Non-pigmented ciliary epithelial cell (primary cell): Measurements from ENCODE around the gene RPS6KA2.
A peak's percentile ranks its signal among the peaks of the same experiment; 100 is the strongest.

Experiments
- DNase-seq: peaks from one replicate; pipeline ENCODE4 v3.0.0-alpha.2; 2010; ENCODE audit warnings: low read depth

RPS6KA2 gene

GRCh38 chr6:166572370-166573261 is 54.4 kb downstream of the RPS6KA2 start:
- no peak for DNase-seq

DNA sequence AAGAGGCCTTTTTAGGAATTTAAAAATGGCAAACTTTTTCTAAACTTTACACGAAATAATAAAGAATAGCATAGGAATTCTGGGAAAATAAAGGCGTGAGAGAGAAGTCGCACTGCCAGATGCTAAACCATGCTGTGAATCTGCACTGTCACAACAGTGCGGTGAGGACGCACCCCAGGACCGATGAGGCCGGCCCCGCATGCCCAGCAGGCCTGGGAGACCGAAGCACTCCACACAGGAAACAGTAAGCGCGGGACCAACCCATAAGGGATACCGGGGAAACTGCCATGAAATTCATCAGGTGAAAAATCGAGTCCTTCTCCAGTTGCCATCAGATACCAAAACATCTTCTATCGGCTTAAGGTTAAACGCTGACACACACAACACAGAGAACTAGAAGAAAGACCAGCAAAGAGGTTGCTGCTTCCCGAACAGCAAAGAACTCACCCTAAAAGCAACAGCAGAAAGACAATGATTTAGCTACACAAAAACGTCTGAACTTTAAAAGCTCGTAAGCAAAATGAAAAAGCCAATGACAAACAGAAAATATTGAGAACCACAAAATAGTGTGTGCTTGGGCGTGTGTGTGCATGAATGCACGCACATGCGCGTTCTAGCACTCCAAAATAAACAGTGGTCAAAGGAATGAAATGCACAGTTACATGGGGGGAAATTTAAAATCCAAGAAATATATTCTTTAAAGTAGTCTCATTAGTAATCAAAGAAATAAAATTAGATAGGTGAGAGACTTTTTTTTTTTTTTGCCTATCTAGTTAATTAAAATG is 55.9 kb downstream of the RPS6KA2 start:
- DNase-seq: no peak

- no peak for DNase-seq
These were observed 57.8 kb downstream of the RPS6KA2 start for GRCh38 chr6:166569206-166569605.

- no peak for DNase-seq
These were observed 59.2 kb downstream of the RPS6KA2 start for GRCh38 chr6:166567813-166568212.

DNA sequence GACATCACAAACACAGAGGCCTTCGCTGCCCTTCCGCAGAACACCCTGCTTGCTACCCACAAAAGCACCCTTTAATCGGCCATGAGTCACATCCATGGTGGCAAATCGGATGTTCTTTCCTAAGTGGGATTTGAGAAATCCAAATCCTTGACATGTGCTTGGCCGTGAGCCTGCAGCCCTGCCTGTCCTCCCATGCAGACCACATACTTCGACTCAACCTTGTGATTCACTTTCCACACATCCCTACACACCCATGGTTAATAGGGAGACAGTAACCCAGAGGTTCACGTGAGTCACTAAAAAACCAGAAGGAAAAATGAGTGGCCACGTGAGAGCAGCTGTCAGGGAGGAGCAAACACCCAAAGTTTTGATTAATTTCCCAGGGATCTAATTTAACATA is 59.9 kb downstream of the RPS6KA2 start:
- DNase-seq: peak; percentile 82

DNA sequence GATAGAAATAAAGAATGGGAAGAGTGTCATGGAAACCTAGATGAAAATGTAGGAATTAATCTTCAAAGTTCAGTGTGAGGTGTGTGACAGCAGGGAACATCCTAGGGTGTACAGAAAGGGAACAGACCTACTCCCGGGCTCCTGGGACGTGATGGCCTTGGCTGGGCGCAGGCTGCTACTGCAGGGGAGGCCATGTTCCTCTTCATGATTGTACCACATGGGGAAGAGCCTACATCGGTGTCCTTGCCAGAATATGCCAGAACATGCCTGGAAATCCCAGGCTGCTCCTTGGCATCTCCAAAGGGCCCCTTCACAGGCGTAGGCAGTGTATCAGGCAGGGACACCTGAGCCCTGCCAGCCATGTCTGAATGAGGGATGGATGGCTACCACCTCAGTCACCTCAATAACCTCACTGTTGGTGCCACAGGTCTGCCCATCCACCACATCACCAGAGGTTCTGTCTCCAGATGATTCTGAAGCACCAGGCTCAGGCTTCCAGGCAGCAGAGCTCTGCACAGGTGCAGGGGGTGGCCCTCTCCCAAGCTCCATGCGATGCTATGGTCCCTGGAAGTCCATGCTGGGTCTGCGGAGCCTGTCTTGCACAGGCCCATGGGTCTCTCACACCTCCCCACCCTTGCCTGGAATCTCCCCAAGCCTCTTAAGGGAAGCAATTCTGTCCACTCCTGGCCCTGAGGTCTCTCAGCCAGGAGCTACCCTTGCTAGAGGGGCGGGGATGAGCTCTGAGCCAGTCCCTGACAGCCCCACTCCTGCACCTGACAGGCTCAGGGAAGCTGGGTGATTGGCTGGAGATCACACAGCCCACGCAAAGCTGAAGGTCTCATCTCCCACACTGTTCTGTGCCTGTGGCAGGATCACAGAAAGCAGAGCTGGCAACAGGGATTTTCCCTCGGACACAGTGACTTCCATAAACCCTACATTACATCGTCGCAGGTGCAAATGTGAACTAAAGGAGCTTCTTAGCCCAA is 60.7 kb downstream of the RPS6KA2 start:
- no peak for DNase-seq

DNA sequence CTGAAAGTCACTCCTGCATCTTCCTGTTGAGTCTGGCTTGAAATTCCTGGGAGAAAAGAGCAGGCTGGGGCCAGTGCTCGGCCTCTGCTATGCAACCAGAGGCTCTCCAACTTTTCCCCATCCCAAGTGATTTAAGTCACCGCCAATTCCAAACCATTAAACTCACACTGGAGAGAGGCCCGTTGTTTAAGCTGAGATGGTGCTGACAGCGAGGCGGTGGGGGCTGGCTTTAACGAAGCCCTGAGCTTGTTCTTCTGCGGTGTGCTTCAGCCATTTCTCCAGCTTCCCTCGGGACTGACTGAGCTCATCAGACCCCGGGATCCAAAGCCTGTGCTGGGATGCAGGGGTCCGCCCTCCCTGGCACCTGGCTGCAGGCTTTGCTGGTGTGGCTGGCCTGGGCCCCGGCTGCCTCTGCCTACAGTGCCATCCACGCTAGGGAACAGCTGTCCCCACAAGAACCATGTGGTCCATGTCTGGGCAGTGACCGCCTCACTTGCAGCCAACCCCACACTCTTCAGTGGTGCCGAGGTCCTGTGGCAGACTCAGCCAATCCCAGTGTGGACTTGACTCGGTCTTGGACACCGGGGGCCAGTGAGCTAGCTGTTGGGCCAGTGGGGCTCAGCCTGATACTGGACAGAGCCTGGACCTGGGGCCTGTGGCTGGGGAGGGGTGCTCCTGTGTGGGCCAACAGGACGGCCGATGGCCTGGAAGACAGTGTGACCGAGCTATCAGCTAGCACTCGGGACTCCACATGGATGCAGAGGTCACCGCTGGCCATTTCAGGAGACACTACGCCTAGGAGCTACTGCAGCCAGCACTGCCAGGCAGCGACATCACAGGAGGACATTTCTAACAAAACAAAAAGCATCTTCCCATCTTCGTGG is 61.7 kb downstream of the RPS6KA2 start:
- DNase-seq: no peak

- DNase-seq: no peak
These were observed 63.2 kb downstream of the RPS6KA2 start for GRCh38 chr6:166563805-166564204.

DNA sequence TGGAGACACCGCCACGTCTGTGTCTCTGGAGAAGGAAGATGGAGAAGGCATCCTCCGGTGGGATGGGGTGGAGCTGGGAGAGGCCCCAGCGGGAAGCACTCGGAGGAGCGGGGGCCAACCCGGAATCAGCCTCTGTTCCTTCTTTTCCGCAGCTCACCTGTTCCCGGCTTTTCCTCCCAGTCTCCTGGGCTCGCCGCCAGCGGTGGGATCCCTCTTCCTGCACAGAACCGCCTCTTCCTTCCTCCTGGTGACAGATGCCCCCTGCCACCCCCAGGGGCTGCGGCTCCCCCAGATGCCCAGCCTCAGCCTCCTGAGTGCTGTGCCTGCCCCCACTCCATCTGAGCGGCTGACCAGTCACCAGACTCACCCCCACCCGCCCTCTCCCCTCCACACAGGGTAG is 63.9 kb downstream of the RPS6KA2 start:
- no peak for DNase-seq

- DNase-seq: no peak
These were observed 64.3 kb downstream of the RPS6KA2 start for GRCh38 chr6:166562726-166563125.

- DNase-seq: no peak
These were observed 65.2 kb downstream of the RPS6KA2 start for GRCh38 chr6:166561771-166562359.

DNA sequence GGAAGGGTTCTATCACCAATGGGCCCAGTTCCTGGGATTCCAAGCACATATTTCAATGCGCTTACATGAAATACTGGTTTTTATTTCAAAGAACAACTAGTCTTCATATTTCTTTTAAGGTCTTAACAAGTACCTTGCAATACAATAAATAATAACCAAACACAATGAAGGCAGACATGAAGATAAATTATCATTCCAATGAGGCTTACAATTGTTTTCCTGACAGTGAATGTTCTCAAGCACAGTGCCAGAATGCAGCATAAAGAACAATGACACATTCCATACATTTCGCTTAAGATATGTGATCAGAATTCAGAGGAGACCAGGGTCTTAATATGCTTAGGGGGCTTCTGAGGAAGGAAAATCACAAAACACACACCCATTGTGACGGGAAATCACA is 66.8 kb downstream of the RPS6KA2 start:
- DNase-seq: no peak

DNA sequence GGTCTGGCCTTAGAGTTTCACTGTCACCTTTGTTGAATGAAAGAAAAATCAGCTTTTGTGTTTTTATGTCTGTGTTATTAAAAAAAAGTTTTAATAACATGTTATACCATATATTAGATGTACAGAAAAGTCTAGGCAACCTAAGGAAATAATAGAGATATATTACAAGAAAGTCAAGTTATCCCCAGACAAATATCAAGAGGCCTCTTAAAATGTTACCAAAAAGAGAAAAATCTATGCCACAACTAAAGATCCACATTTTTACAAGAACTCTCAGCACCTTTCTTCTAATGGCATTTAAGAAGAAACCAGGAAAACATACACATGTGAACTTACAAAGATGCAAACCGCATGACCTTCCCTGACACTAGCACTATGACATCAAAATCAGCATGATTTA is 67.4 kb downstream of the RPS6KA2 start:
- no peak for DNase-seq

DNA sequence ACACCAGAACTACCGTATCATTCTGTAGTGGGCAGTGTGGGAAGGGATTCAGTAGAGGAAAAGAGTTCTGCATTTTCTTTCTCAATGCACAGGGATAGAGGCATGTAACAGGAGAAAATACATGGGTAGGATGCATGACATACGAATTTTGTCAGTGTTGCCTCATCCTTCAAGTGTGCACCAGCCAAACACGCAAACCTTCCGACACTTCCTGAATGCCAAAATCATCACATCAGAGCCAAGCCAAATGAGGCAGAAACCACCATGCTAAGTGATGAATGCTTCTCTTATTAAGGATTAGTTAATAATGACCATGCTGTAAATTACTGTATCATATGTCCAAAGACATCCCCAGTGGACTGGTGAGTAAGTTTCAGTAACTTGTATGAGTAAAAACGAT is 67.8 kb downstream of the RPS6KA2 start:
- DNase-seq: no peak

- DNase-seq: no peak
These were observed 68.7 kb downstream of the RPS6KA2 start for GRCh38 chr6:166558156-166559005.

- no peak for DNase-seq
These were observed 70.2 kb downstream of the RPS6KA2 start for GRCh38 chr6:166556863-166557322.

GRCh38 chr6:166556336-166556735 is 70.7 kb downstream of the RPS6KA2 start:
- no peak for DNase-seq

GRCh38 chr6:166555086-166555485 is 72.0 kb downstream of the RPS6KA2 start:
- DNase-seq: no peak

DNA sequence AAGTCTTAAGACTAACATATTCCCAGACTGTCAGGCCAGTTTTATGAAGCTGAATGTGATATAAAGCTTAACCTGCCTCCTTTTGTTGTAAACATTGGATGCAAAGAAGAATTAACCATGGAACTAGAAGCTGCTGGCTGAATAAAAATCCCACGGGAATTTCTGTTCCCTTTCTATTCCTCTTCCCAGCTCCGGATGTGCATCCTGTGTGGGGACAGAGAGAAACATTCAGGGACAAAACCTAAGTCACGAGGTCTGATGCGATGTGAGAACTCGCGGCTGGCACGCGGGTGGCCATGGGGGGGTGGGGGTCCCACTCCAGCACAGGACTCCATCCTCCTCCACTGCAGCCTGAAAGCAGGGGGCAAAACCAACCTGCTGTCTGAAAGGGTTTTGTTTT is 72.7 kb downstream of the RPS6KA2 start:
- no peak for DNase-seq
